Gastrocnemius medialis (tissue), 4 donors: ENCODE measurements around the gene IQGAP2. TPM values are rescaled to one million over a fixed set of nuclear protein-coding genes. Genes with fewer than 3 reads are reported as not detected.

Experiments
- ATAC-seq, 2 donors: fragments of 150-250 bp; one replicate each; pipeline ENCODE4 v1.9.1; 2016
- DNase-seq, 2 donors: peaks; one replicate each; pipeline ENCODE4 v3.0.0-alpha.2; 2019
- H3K27ac ChIP-seq, 4 donors: fragments of 200-600 bp; sonication (generic); 1 replicate in 1 of 4; 2 replicates in 3 of 4; pipeline ENCODE4 v1.5.1; 2016 to 2018; ENCODE audit warnings: mild to moderate bottlenecking in 2 of 4, moderate library complexity in 1 of 4
- H3K27me3 ChIP-seq, 3 donors: fragments of 200-600 bp; sonication (generic) in 2 of 3; 1 replicate in 1 of 3; 2 replicates in 2 of 3; pipeline versions ENCODE4 v1.5.1 to v1.6.0; 2016 to 2019; ENCODE audit warnings: mild to moderate bottlenecking in 1 of 3, moderate library complexity in 1 of 3
- H3K36me3 ChIP-seq, 2 donors: fragments of 200-600 bp; sonication (generic) in 1 of 2; one replicate each; pipeline ENCODE4 v1.5.1; 2017 to 2018
- H3K4me1 ChIP-seq, 2 donors: fragments of 200-600 bp; sonication (generic) in 1 of 2; one replicate each; pipeline ENCODE4 v1.5.1; 2016 to 2017; ENCODE audit warnings: mild to moderate bottlenecking in 2 of 2
- H3K4me3 ChIP-seq, 4 donors: fragments of 200-600 bp; sonication (generic) in 3 of 4; 1 replicate in 1 of 4; 2 replicates in 3 of 4; pipeline ENCODE4 v1.5.1; 2016 to 2019; ENCODE audit warnings: mild to moderate bottlenecking in 2 of 4
- H3K9me3 ChIP-seq, 3 donors: fragments of 200-600 bp; sonication (generic) in 2 of 3; 1 replicate in 1 of 3; 2 replicates in 2 of 3; pipeline ENCODE4 v1.5.1; 2016 to 2019
- POLR2A ChIP-seq, 2 donors: fragments of 450-650 bp; IDR thresholded peaks; one replicate each; pipeline ENCODE4 v1.6.1; 2017; ENCODE audit warnings: antibody characterized with exemption in 2 of 2, mild to moderate bottlenecking in 2 of 2, moderate library complexity in 2 of 2
- in situ Hi-C, 4 donors: fragments of 200-750 bp; cut with MboI; loops; one replicate each; pipeline versions ENCODE4 v1.15.0 to v1.8.0; 2017; ENCODE audit warnings: low sequenced_read_pairs in 4 of 4
- intact Hi-C: fragments of 100-400 bp; cut with DNase I; formaldehyde crosslinking; loops from one replicate; pipeline ENCODE4 v1.15.1; 2023; ENCODE audit warnings: low total_unique reads
- total RNA-seq, 4 donors: library from RNA; depleted of rRNA; stranded (reverse); fragments of >200 nt; gene quantifications; one replicate each; pipeline versions ENCODE4 v1.1.0 to v1.2.3, GENCODE V29; 2016
- TF ChIP-seq, protein P1 (sequence below), 5 experiments: fragments of 450-650 bp in 3 of 5; fragments of 200-600 bp in 2 of 5; sonication (generic) in 2 of 5; IDR thresholded peaks in 4 of 5; conservative IDR thresholded peaks in 1 of 5; 1 replicate in 4 of 5; 2 replicates in 1 of 5; pipeline ENCODE4 v1.5.1; 2016 to 2019; ENCODE audit warnings: antibody characterized with exemption in 5 of 5, mild to moderate bottlenecking in 3 of 5, moderate library complexity in 3 of 5

The IQGAP2 gene
- total RNA-seq, 4 donors from 2014 or later, result 1.5 to 6.8 (median 2.5) TPM

DNA sequence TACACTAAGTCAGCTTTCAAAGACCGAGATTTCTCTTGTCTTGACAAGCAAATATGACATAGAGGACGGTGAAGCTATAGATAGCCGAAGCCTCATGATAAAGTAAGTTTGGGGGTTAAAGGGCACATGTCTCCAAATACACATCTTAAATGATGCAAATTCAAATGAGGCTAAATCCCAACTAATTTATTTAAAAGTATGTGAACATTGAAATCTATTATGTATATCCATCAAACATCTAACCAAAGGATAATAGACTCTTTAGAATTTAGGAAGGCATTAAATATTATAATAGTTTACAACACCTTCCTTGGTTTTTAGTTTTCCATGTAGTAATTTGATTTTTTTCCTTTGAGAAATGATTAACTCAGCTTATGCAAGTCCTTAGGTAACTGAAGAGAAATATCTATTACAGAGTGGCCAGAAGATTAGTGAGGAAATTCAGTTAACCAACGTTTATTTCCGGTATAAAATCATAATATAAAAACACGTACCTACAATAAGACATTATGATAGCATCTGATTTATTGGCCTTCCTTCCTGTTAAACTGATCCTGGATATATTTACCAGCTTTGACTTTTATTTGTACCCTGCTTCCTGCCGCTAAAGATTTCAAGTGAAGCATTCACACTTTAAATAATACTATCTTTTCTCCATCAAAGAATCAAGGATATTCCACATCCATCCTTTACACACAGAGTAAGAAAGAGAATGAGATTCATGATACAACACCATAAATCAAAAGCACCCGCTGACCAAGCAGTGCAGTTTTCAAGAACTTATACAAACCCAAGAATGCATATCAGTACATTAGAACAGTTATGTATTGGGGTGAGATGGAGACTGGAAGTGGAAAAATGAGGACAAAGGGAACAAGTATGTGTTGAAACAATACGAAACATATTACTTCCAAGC lies 281.0 kb downstream of the IQGAP2 start:
- DNase-seq (no peak), ATAC-seq (no peak)
- Histone ChIP-seq H3K4me1 (no peaks in the 10 kb centered on the region), H3K36me3 (no peaks in the 10 kb centered on the region), H3K4me3 (no peak overlapping the region), H3K9me3 (no peaks in the 10 kb centered on the region), H3K27me3 (no peaks in the 10 kb centered on the region), H3K27ac (no peak overlapping the region)
- TF ChIP-seq POLR2A (IDR thresholded peaks at IDR 0.05), result no peak
- TF ChIP-seq, protein P1, sequence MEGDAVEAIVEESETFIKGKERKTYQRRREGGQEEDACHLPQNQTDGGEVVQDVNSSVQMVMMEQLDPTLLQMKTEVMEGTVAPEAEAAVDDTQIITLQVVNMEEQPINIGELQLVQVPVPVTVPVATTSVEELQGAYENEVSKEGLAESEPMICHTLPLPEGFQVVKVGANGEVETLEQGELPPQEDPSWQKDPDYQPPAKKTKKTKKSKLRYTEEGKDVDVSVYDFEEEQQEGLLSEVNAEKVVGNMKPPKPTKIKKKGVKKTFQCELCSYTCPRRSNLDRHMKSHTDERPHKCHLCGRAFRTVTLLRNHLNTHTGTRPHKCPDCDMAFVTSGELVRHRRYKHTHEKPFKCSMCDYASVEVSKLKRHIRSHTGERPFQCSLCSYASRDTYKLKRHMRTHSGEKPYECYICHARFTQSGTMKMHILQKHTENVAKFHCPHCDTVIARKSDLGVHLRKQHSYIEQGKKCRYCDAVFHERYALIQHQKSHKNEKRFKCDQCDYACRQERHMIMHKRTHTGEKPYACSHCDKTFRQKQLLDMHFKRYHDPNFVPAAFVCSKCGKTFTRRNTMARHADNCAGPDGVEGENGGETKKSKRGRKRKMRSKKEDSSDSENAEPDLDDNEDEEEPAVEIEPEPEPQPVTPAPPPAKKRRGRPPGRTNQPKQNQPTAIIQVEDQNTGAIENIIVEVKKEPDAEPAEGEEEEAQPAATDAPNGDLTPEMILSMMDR (IDR thresholded peaks at IDR 0.05 in 4 of 5, conservative IDR thresholded peaks at IDR 0.05 in 1 of 5), result no peak
- in situ Hi-C loops (no loop called here), intact Hi-C loops (no loop called here)

DNA sequence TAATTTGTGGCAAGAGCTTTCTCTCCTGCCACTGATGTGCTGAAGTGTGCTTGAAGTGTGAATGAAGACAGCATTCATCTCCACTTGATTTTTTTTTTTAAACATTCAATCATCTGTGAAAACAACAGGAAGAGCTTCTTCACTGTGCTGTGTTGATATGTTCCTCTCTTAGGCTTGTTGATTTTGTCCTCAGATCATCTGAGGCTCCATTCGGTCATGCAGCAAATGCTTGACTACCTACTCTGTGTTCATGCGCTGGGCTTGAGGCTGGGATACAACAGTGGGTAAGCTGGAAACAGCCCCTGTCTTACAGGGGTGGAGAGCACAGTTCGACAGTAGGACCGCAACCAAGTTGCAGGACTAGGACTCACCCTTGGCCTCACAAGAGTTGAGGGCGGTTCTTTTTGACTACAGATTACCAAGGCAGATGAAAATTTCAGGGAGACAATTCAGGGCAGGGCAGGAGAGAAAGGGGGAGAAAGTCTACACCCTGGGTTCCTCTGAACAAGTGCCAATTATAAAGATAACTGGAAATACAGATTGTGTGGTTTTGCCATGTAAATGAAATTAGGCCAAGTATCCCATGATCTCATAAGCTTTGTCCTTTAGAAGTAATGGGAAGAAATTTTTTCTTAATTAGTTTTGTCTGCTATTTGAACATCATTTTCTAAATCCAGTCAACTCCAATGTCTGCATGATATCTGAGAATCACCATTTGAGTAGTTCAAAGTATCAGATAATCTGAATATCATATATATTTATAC lies 281.9 kb downstream of the IQGAP2 start:
- intact Hi-C loops (no loop called here), in situ Hi-C loops (no loop called here)
- DNase-seq (no peak), ATAC-seq (no peak)
- no peak for TF ChIP-seq POLR2A (IDR thresholded peaks at IDR 0.05)
- TF ChIP-seq, protein P1 (IDR thresholded peaks at IDR 0.05 in 4 of 5, conservative IDR thresholded peaks at IDR 0.05 in 1 of 5), result no peak
- Histone ChIP-seq H3K9me3 (no peaks in the 10 kb centered on the region), H3K4me1 (no peaks in the 10 kb centered on the region), H3K36me3 (no peaks in the 10 kb centered on the region), H3K27me3 (no peaks in the 10 kb centered on the region), H3K27ac (no peak overlapping the region), H3K4me3 (no peak overlapping the region)

DNA sequence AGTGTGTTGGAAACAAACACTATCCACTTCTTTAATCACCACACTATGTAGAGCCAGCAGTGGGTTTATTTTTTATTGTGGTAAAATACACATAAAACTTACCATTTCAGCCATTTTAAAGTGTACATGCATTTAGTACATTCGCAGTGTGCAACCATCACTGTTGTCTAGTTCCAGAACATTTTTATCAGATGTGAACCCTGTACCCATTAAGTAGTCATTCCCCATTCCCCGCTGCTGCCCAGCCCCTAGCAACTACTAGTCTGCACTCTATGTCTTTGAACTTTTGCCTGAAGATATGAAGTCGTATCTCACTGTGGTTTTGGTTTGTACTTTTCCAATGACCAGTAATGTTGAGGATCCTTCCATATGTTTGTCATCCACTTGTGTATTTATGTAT lies 282.6 kb downstream of the IQGAP2 start:
- Histone ChIP-seq H3K27ac (no peak overlapping the region), H3K9me3 (no peaks in the 10 kb centered on the region), H3K27me3 (no peaks in the 10 kb centered on the region), H3K4me1 (no peaks in the 10 kb centered on the region), H3K4me3 (no peak overlapping the region), H3K36me3 (no peaks in the 10 kb centered on the region)
- TF ChIP-seq, protein P1 (IDR thresholded peaks at IDR 0.05 in 4 of 5, conservative IDR thresholded peaks at IDR 0.05 in 1 of 5), result no peak
- no peak for TF ChIP-seq POLR2A (IDR thresholded peaks at IDR 0.05)
- in situ Hi-C loops, result no loop called here
- no peak for DNase-seq
- no peak for ATAC-seq
- intact Hi-C loops, result no loop called here

- Histone ChIP-seq H3K36me3 (no peaks in the 10 kb centered on the region), H3K27me3 (no peaks in the 10 kb centered on the region), H3K9me3 (no peaks in the 10 kb centered on the region), H3K4me3 (no peak overlapping the region), H3K4me1 (peaks cover 0 to 7% of the 10 kb centered on the region in 2 donors), H3K27ac (no peak overlapping the region)
- in situ Hi-C loops (no loop called here), intact Hi-C loops (no loop called here)
- ATAC-seq, result no peak
- TF ChIP-seq, protein P1 (IDR thresholded peaks at IDR 0.05 in 4 of 5, conservative IDR thresholded peaks at IDR 0.05 in 1 of 5), result no peak
- TF ChIP-seq POLR2A (IDR thresholded peaks at IDR 0.05), result no peak
- no peak for DNase-seq
These were observed 285.1 kb downstream of the IQGAP2 start for GRCh38 chr5:76688212-76688611.
